ENCODE data around the gene ITPKA.

- no peak for TF ChIP-seq POLR2A (IDR thresholded peaks at IDR 0.05)
- TF ChIP-seq CTCF (IDR thresholded peaks at IDR 0.05 in 4 of 5, conservative IDR thresholded peaks at IDR 0.05 in 1 of 5), result no peak
Observed at GRCh38 chr15:41511899-41512369, 18.3 kb downstream of the ITPKA start.
